HUDEP-2 (cell line): Measurements from ENCODE around the gene GPR150.

Experiments
- DNase-seq, 76 experiments: peaks; one replicate each; lab custom pipeline; 2025; ENCODE audit not compliant: unreplicated experiment in 76 of 76; lab: John Stamatoyannopoulos, UW

The GPR150 gene

GRCh38 chr5:95647886-95648860 is 28.3 kb downstream of the GPR150 start:
- peak in 37 of 76 experiments; percentile 12 to 89 (median 69) for DNase-seq

- peak in 4 of 76 experiments; percentile 2 to 29 (median 7) for DNase-seq
Observed at GRCh38 chr5:95649274-95649673, 29.4 kb downstream of the GPR150 start.

GRCh38 chr5:95649842-95650620 is 30.1 kb downstream of the GPR150 start:
- peak in 12 of 76 experiments; percentile 7 to 55 (median 28) for DNase-seq

DNA sequence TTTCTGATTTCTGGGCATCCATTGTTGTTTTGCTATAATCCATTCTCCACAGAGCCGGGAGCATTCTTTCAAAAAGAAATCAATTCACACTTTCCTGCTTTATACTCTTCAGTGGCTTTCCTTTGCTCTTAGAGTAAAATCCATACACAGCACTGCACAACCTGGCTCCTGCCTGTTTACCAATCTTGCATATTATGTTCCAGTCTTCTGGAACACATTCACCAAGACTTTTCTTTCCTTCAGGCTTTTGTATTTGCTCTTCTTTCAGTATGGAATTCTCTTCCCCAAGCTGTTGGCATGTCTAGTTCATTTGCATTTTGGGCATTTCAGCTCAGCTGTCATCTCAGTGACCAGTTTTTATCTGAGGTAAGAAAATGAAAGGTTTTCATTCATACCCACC is 33.0 kb downstream of the GPR150 start:
- DNase-seq: no peak

- DNase-seq: no peak
Observed at GRCh38 chr5:95654196-95654595, 34.3 kb downstream of the GPR150 start.

DNA sequence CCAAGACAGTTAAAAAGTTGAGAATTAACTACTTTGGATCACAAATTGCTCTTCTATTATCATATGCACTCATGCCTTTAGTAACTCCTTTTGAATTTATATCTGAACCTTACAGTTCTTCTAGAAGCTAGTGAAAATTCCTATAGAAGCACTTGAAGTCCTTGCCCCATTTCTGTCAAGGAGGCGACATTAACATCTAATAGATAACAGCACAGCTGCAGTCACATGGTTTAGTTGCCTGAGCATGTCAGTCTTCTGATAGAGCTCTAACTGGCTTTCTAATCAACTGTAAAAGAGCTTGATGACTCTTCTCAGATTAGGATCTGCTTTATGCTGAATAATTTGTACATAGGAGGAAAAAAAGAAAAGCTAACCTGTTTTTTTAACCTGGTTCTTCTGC is 35.7 kb downstream of the GPR150 start:
- DNase-seq: peak in 24 of 76 experiments; percentile 6 to 63 (median 32)

- DNase-seq: no peak
Observed at GRCh38 chr5:95660060-95660459, 40.2 kb downstream of the GPR150 start.

DNA sequence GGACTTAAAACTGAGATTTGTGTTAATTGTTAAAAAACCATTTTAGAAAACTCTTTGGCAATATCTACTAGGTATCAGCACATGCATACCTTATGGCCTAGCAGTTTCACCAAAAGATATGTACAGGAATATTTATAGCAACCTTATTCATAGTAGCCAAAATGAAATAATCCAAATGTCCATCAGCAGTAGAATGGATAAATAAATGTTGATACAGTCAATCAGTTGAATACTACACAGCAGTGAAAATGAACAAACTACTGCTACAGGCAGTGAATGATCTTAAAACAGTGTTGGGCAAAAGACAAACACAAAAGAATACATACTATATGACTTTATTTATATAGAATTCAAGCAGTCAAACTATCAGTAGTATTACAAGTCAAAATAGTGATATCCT is 43.1 kb downstream of the GPR150 start:
- DNase-seq: no peak

DNA sequence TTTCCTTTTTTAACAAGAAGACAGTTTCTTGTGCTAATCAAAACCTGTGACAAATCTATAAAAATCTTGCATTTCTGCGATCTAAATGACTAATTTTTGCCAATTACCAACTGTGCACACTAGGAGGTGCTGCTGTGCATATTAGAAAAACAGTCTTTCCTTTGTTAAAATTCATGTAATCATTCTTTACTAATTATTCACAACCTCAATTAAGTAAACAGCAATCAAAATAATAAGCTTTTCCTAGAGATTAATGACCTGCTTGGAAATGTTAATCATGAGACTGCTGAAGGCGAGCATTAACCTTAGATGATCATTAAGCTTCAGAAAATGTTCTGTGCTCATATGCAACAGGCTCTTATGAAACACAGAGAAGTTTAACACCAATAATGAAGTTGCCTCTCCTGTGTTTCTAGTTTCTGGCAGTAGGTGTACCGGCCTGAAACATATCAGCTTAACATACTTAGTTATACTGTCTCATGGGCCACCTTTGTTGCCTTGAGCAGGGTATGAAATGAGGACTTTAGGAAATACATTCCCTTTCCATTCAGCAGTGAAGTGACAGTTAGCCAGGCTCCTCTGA is 44.4 kb downstream of the GPR150 start:
- DNase-seq: peak in 26 of 76 experiments; percentile 4 to 63 (median 30)

- DNase-seq: no peak
Observed at GRCh38 chr5:95667061-95667618, 47.3 kb downstream of the GPR150 start.

DNA sequence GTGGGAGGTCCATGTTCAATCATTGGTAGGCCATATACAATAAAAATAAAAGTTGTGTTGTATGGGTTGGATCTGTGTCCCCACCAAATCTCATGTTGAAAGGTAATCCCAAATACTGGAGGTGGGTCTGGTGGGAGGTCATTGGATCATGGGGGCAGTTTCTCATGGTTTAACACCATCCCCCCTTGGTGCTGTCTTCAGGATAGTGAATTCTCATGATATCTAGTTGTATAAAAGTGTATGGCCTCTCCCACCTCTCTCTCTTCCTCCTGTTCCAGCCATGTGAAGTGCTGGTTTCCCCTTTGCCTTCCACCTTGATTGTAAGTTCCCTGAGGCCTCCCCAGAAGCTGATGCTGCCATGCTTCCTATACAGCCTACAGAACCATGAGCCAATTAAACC is 47.8 kb downstream of the GPR150 start:
- DNase-seq: no peak

- no peak for DNase-seq
Observed at GRCh38 chr5:95668216-95668615, 48.3 kb downstream of the GPR150 start.

DNA sequence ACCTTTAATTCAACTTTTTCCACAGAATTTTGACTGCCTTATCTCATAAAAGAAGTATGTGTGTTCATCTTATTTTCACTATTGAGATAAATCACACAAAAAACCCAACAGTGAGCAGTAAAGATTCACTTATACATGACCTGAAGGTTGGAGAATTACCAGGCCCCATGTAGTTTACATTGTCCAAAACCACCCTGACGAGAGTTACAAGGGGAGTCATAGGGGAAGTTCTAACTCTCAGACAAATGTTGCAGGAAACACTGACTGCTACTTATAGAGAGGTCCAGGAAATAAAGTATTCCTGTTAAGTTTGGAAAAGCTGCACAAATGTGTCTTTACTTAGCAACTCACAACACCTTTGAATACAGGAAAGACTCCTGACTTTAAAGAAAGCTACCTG is 48.8 kb downstream of the GPR150 start:
- DNase-seq: no peak

GRCh38 chr5:95669540-95669939 is 49.7 kb downstream of the GPR150 start:
- no peak for DNase-seq

DNA sequence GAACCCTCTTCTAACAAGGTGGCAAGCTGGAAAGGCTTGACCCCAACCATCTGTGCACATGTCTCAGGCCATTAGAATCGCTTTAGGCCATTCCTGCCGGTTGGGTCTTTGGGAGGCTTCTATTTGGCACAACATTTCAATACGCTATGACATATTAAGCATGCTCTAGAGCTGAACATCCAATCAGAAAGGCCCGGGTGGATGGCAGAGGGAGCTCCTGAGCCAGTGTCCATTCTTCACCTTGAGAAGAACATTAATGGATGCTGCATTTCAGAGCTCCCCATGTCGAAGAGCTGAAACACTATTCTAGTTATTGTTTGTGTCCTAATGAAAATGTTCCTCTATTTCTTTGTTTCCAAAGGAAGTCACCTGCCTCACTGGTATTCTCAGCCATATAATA is 50.1 kb downstream of the GPR150 start:
- DNase-seq: no peak

DNA sequence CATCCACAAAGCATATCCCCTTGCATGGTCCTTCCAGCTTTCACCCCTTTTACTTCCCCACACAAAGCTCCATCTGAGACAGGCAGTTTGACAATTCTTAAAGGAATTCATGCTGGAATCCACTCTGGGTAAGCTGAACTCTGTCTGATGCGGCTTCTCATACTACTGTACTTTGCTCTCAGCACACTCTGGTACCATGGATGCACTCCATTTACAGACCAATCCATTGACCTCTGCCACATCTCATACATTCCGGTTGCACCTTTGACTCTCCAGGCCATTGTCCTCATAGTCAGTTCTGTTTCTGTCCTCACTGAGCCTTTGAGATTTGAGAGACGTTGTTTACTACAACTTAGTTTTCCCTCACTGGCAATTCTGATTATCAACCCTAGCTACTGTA is 50.7 kb downstream of the GPR150 start:
- no peak for DNase-seq
